NCI-H524 treated with DMSO at 0.1 percent for 48 hours (cell line): Measurements from ENCODE around the gene CIBAR2.

Experiments
- DNase-seq: peaks from one replicate; lab custom pipeline; 2025; lab: John Stamatoyannopoulos, UW

The CIBAR2 gene

GRCh38 chr16:85103114-85104079 is 8.9 kb downstream of the CIBAR2 start:
- peak; percentile 95 for DNase-seq

GRCh38 chr16:85101956-85102630 is 10.2 kb downstream of the CIBAR2 start:
- DNase-seq = no peak

GRCh38 chr16:85100265-85100664 is 12.0 kb downstream of the CIBAR2 start:
- DNase-seq = no peak

GRCh38 chr16:85098565-85098964 is 13.7 kb downstream of the CIBAR2 start:
- no peak for DNase-seq

- no peak for DNase-seq
Observed at GRCh38 chr16:85096921-85097320, 15.4 kb downstream of the CIBAR2 start.

- peak; percentile 66 for DNase-seq
Observed at GRCh38 chr16:85094812-85095211, 17.5 kb downstream of the CIBAR2 start.

- no peak for DNase-seq
Observed at GRCh38 chr16:85094176-85094805, 18.0 kb downstream of the CIBAR2 start.

- DNase-seq = no peak
Observed at GRCh38 chr16:85093705-85094104, 18.6 kb downstream of the CIBAR2 start.

GRCh38 chr16:85092851-85093250 is 19.4 kb downstream of the CIBAR2 start:
- no peak for DNase-seq

GRCh38 chr16:85092309-85092708 is 20.0 kb downstream of the CIBAR2 start:
- DNase-seq = no peak

- no peak for DNase-seq
Observed at GRCh38 chr16:85091522-85091910, 20.8 kb downstream of the CIBAR2 start.

- no peak for DNase-seq
Observed at GRCh38 chr16:85090873-85091521, 21.3 kb downstream of the CIBAR2 start.

GRCh38 chr16:85090181-85090580 is 22.1 kb downstream of the CIBAR2 start:
- DNase-seq = no peak

GRCh38 chr16:85089525-85089924 is 22.7 kb downstream of the CIBAR2 start:
- DNase-seq = no peak

GRCh38 chr16:85088570-85089199 is 23.6 kb downstream of the CIBAR2 start:
- no peak for DNase-seq

GRCh38 chr16:85087899-85088569 is 24.2 kb downstream of the CIBAR2 start:
- DNase-seq = no peak

GRCh38 chr16:85086347-85087291 is 25.7 kb downstream of the CIBAR2 start:
- DNase-seq = peak; percentile 62

GRCh38 chr16:85085721-85086120 is 26.6 kb downstream of the CIBAR2 start:
- DNase-seq = no peak

- no peak for DNase-seq
Observed at GRCh38 chr16:85084841-85085510, 27.3 kb downstream of the CIBAR2 start.
